ENCODE results near the gene C6orf141. TPM values are rescaled to one million over a fixed set of nuclear protein-coding genes. Genes with fewer than 3 reads are reported as not detected.

Gene C6orf141
- not detected for total RNA-seq
- long read RNA-seq, partial matches to known transcripts = 0 of 1 reads
- long read RNA-seq, other reads (novel, unspliced or antisense) = 1 of 1 reads

DNA sequence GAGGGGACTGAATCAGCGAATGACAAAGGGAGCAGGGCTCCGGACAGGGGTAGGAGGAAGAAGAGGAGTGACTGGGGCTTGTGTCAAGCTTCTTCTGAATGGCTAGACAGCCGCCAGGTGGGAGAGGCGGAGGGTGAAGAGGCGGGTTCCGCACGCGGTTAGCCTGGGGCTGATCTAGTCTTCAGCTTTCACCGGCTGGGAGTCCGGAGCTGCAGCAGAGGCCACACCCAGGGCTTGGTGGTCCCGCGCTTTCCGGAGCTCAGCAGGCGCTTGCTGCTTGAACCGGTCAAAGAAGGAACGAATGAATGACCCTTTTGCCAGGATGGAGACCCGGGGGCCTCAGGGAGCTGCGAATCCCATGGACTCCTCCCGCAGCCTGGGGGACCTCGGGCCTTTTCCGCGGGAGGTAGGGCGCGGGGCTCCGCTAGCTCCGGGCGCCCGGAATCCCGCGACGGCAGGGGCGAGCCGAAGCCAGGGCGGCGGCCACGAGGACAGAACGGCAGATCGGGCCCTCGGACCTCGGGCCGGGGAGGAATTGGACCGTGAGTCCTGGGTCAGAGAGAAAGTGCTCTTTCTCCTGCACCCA, at the start of gene C6orf141:
Gene C6orf141, plus strand, starts transcription at position 177 of the 586 bp plus-strand sequence. Its CDS starts 125 bp downstream, at position 302.
- DNase-seq (no peak), ATAC-seq (ENCODE audit: poor library complexity) (peak; percentile 53)
- intact Hi-C loops (cut with DNase I) = no loop called here

GRCh38 chr6:49504666-49505065, 45.8 kb upstream of the C6orf141 start:
- intact Hi-C loops (cut with DNase I) = no loop called here

GRCh38 chr6:49506569-49507111, 43.8 kb upstream of the C6orf141 start:
- intact Hi-C loops (cut with DNase I) = no loop called here
- ATAC-seq (ENCODE audit: poor library complexity) (no peak), DNase-seq (no peak)

More at GRCh38 chr6:49504666-49505065, 45.8 kb upstream of the C6orf141 start:
- DNase-seq (no peak), ATAC-seq (ENCODE audit: poor library complexity) (no peak)

- no peak for DNase-seq
- ATAC-seq (ENCODE audit: poor library complexity) = no peak
- intact Hi-C loops (cut with DNase I) = no loop called here
Observed at GRCh38 chr6:49509342-49509741, 41.1 kb upstream of the C6orf141 start.

GRCh38 chr6:49513153-49513989, 37.1 kb upstream of the C6orf141 start:
- ATAC-seq (ENCODE audit: poor library complexity) = no peak
- DNase-seq = no peak
- intact Hi-C loops (cut with DNase I) = no loop called here

GRCh38 chr6:49514571-49515484, 35.6 kb upstream of the C6orf141 start:
- no peak for DNase-seq
- intact Hi-C loops (cut with DNase I) = no loop called here
- ATAC-seq (ENCODE audit: poor library complexity) = no peak

- intact Hi-C loops (cut with DNase I) = no loop called here
- no peak for ATAC-seq (ENCODE audit: poor library complexity)
- no peak for DNase-seq
Observed at GRCh38 chr6:49515485-49516146, 34.9 kb upstream of the C6orf141 start.

DNA sequence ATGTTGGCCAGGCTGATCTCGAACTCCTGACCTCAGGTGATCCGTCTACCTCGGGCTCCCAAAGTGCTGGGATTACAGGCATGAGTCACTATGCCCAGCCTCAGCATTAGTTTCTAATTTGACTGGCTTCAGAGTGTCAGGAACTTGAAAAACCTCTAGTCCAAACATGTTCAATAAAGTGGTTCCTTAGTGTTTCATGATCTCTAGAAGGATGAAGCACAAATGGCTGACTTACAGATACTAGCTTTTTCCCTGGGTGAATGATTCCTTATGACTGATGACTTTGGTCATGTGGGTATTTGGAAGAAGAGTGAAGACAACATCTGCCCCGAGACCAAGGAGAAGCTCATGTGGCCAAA, 34.3 kb upstream of the C6orf141 start:
- DNase-seq (no peak), ATAC-seq (ENCODE audit: poor library complexity) (no peak)
- intact Hi-C loops (cut with DNase I) = no loop called here

DNA sequence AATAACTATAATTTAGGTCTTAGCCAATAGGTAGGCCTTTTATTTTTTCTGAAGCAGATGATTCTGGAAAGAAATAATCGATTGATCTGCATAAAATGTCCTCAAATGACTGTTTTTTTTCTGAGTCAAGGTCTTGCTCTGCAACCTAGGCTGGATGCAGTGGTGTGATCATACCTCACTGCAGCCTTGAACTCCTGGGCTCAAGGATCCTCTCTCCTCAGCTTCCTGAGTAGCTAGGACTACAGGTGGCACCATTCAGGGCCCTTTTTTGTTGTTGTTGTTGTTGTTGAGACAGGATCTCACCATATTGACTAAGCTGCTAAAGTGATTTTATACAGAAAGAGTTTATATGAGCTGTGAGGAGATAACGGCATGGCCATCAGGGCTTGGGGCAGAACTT, 32.5 kb upstream of the C6orf141 start:
- ATAC-seq (ENCODE audit: poor library complexity) (no peak), DNase-seq (no peak)
- intact Hi-C loops (cut with DNase I) = no loop called here

- ATAC-seq (ENCODE audit: poor library complexity) = no peak
- intact Hi-C loops (cut with DNase I) = loop anchor here (10.0 kb wide), 1 partner anchor 95 kb away; no protein-coding TSS in a partner anchor
- DNase-seq = no peak
Observed at GRCh38 chr6:49519660-49520059, 30.8 kb upstream of the C6orf141 start.

- intact Hi-C loops (cut with DNase I) = loop anchor here (10.0 kb wide), 1 partner anchor 92 kb away; no protein-coding TSS in a partner anchor
- no peak for ATAC-seq (ENCODE audit: poor library complexity)
- no peak for DNase-seq
Observed at GRCh38 chr6:49522710-49523593, 27.5 kb upstream of the C6orf141 start.

DNA sequence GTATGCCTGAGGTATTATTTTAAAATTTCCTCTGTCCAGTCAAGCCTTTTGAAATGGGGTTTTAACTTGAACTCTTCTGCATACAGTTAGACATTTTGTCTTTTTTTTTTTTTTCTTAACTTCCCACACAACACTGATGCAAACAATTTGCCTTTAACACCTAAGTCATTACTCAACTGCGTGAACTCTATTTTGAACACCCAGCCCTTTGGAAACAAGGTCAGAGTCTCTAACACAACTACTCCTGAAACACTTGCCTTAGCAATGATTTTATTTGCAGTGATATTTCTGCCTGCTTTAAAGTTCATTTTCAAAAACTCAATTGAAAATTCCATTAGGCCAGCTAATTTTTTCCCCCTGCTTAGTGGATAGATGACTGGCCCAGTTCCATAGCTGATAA, 26.6 kb upstream of the C6orf141 start:
- no peak for DNase-seq
- ATAC-seq (ENCODE audit: poor library complexity) = no peak
- intact Hi-C loops (cut with DNase I) = loop anchor here (10.0 kb wide), 1 partner anchor 91 kb away; no protein-coding TSS in a partner anchor

DNA sequence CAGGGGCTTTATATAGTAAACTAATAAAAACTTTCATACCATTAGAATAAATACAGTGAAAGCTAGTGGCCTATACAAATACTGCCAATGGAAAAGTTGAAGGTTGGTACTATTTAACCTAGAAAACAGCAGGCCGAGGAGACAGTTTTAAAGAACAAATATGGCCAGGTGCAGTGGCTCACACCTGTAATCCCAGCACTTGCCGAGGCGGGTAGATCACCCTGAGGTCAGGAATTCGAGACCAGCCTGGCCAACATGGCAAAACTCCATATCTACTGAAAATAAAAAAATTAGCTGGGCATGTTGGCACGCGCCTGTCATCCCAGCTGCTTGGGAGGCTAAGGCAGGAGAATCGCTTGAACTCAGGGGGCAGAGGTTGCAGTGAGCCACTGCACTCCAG, 25.9 kb upstream of the C6orf141 start:
- no peak for ATAC-seq (ENCODE audit: poor library complexity)
- intact Hi-C loops (cut with DNase I) = loop anchor here (10.0 kb wide), 1 partner anchor 90 kb away; no protein-coding TSS in a partner anchor
- no peak for DNase-seq

DNA sequence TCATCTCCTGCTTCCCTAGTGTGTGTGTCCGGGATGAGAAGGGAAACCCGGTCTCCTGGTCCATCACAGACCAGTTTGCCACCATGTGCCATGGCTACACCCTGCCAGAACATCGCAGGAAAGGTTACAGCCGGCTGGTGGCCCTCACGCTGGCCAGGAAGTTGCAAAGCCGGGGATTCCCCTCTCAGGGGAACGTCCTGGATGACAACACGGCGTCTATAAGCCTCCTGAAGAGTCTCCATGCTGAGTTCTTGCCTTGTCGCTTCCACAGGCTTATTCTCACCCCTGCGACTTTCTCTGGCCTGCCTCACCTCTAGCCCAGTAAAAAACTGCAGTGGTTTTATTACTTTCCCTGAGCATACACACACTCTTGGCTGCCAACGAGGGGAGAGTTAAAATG, 23.9 kb upstream of the C6orf141 start:
- no peak for ATAC-seq (ENCODE audit: poor library complexity)
- intact Hi-C loops (cut with DNase I) = loop anchor here (10.0 kb wide), 1 partner anchor 88 kb away; no protein-coding TSS in a partner anchor
- DNase-seq = no peak

GRCh38 chr6:49527320-49527719, 23.1 kb upstream of the C6orf141 start:
- intact Hi-C loops (cut with DNase I) = loop anchor here (10.0 kb wide), 1 partner anchor 87 kb away; no protein-coding TSS in a partner anchor
- DNase-seq (no peak), ATAC-seq (ENCODE audit: poor library complexity) (no peak)

DNA sequence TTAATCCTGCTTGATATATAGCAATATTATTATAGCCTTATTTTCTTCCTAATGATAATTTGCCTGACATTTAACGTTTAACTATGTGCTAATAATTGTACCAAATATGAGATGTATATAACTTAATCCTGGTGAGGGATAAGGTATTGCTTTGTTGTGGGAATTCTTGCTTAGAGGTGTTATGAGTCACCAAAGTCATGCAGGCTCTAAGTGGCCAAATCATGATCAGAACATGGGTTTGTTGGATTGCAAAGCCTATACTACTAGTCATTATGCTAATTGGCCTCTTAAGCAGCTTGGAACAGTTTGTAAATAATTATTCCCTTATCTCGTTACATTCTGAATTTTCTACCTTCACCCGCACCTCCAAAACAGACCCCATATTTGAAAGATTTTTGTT, 21.9 kb upstream of the C6orf141 start:
- DNase-seq (no peak), ATAC-seq (ENCODE audit: poor library complexity) (no peak)
- intact Hi-C loops (cut with DNase I) = loop anchor here (10.0 kb wide), 1 partner anchor 86 kb away; no protein-coding TSS in a partner anchor

- ATAC-seq (ENCODE audit: poor library complexity) = no peak
Observed at GRCh38 chr6:49530141-49530776, 20.2 kb upstream of the C6orf141 start.

More at GRCh38 chr6:49530141-49530776, 20.2 kb upstream of the C6orf141 start:
- DNase-seq = no peak
- intact Hi-C loops (cut with DNase I) = no loop called here
